NCI-H146 treated with DMSO at 0.1 percent for 48 hours (cell line): Measurements from ENCODE around the gene ASMTL.
"Not testable (repeated sequence)": the region's sequence is repeated elsewhere in the genome, so short reads cannot be mapped to it uniquely, and the experiment has no call there.

Experiments used
- DNase-seq: peaks from one replicate; lab custom pipeline; 2025; ENCODE audit not compliant: unreplicated experiment; lab: John Stamatoyannopoulos, UW

The ASMTL gene

DNA sequence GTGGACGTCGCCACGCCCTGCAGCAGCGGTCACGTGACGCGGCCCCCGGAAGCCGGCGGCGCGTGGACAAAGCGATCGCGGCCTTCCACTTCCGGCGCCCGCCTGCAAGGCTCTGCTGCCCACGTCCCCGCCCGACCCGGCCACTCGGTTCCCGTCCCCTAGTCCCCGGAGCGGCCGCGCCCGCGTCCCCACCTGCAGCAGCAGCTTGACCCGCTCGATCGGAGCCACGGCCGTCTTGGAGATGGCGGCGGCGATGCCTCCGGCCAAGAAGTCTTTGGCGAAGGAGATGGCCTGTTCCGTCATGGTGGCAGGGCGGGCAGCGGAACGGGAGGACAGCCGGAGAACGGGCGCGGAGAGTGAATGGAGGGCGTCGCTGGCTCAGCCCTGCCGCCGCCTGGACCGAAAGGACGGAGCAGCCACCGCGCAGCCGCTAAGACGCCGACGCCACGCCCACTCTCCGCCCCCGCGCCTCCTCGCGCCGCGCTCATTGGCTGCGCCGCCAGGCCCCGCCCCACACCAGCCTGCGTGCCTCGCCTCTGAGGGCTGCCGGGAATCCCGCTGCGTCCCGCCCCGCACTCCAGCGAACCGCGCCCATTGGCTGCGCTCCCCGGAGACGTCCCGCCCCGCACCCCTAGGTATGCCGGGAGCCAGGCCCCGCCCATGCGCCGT, 60.9 kb downstream of the ASMTL start, which contains the start of gene SLC25A6:
SLC25A6 (minus strand) TSS at position 407 of the 669 bp plus-strand sequence; CDS start at position 303, 104 bp downstream.
- DNase-seq = no peak

DNA sequence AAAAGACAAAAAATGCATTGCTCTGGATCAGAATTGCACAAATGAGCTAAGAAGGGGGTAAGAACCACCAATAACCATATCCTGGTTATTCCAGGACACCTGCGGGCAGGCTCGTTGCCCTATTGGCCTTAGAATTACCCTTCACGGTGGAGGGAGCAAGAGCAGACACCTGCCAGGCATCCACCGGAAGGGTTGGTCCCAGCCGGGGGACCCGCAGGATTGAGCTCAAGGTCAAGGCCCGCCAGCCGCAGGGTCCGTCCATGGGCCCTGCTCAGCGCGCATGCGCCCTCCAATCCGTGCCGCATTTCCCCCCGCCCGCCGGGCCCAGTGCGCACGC, 61.4 kb downstream of the ASMTL start:
- DNase-seq = no peak

DNA sequence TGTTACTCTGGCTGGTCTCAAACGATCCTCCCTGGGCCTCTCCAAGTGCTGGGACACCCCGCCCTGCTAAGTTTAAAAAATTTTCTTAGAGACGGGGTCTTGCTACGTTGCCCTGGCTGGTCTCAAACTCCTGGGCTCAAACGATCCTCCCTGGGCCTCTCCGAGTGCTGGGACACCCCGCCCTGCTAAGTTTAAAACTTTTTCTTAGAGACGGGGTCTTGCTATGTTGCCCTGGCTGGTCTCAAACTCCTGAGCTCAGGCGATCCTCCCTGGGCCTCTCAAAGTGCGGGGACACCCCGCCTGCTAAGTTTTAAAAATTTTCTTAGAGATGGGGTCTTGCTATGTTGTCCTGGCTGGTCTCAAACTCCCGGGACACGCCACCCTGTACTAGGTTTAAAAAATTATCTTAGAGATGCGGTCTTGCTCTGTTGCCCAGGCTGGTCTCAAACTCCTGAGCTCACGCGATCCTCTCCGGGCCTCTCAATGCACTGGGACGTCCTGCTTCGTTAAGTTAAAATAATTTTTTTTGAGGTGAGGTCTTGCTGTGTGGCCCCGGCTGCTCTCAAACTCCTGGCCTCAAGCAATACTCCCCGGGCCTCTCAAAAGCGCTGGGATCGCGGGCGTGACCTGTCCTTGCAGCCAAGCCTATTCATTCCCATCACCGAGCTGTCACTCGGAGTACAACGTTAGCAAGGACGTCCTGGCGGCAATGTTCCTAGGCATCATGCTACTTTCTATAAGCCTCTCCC, 61.9 kb downstream of the ASMTL start:
- DNase-seq = no peak

DNA sequence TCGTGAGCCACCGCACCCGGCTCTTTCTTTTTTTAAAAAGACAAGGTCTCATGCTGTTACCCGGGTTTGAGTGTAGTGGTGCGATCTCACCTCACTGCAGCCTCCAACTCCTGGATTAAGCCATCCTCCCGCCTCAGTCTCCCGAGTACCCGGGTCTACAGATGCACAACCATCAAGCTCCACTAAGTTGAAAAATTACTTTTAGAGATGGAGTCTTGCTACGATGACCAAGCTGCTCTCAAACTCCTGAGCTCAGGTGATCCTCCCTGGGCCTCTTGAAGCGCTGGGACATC, 62.8 kb downstream of the ASMTL start:
- DNase-seq = no peak

DNA sequence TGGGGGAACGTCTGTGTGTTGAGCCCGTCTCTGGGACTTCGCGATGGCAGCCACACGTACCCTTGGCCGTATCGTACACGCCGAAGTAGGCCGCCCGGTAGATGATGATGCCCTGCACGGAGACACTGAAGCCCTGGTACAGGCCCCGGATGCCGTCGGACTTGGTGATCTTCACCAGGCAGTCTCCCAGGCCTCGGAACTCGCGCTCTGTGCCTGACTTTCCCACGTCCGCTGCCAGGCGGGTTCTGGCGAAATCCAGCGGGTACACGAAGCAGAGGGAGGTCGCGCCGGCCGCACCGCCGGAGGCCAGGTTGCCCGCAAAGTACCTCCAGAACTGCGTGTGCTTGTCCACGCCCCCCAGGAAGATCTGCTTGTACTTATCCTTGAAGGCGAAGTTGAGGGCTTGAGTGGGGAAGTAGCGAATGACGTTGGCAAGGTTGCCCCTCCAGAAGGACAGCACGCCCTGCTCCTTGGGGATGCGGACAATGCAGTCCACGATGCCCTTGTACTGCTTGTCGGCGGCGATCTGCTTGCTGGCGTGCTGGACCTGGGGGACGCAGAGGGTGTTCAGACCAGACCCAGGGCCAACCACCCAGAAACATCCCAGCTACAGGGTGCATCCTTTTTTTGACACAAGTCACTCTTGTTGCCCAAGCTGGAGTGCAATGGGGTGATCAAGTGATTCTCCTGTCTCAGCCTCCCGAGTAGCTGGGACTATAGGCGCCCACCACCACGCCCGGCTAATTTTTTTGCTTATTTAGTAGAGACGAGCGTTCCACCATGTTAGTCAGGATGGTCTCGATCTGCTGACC, 63.3 kb downstream of the ASMTL start:
- DNase-seq = no peak

DNA sequence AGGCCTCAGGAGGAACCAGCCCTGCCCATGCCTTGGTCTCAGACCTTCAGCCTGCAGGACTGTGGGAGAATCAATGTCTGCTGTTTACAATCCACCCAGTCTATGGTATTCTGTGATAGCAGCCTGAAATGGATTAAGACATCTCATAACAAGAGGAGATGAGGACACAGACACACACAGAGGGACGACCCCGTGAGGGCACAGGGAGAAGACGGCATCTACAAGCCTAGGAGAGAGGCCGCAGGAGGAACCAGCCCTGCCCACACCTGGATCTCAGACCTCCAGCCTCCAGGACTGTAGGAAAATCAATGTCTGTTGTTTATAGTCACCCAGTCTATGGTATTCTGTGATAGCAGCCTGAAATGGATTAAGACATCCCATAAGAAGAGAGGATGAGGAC, 64.1 kb downstream of the ASMTL start:
- no peak for DNase-seq

DNA sequence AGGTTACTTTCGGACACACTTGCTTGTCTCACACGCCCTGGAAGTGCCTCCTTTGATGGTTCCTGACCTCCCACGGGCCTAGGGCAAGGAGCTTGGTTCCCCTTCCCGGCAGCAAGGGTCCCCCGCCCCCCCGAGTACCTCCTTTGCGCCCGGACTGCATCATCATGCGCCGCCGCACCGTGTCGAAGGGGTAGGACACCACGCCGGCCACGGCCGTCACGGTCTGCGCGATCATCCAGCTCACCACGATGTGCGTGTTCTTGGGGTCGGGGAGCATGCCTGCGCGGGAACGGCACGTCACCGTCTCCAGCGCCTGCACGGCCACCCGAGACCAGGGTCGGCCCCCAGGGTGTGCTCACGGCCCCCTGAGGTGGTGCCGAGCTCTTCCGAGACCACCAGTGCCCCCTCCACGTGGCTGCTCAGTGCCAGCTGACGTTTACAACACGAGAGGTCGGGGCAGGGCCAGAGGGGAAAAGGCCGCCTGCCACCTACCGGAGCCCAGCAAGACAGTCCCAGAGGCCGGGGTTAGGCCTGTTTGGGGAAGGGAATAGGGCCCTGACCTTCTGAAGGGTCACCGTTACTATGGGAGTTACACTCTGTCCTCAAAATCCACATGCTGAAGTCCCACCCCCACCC, 65.5 kb downstream of the ASMTL start:
- DNase-seq = no peak

DNA sequence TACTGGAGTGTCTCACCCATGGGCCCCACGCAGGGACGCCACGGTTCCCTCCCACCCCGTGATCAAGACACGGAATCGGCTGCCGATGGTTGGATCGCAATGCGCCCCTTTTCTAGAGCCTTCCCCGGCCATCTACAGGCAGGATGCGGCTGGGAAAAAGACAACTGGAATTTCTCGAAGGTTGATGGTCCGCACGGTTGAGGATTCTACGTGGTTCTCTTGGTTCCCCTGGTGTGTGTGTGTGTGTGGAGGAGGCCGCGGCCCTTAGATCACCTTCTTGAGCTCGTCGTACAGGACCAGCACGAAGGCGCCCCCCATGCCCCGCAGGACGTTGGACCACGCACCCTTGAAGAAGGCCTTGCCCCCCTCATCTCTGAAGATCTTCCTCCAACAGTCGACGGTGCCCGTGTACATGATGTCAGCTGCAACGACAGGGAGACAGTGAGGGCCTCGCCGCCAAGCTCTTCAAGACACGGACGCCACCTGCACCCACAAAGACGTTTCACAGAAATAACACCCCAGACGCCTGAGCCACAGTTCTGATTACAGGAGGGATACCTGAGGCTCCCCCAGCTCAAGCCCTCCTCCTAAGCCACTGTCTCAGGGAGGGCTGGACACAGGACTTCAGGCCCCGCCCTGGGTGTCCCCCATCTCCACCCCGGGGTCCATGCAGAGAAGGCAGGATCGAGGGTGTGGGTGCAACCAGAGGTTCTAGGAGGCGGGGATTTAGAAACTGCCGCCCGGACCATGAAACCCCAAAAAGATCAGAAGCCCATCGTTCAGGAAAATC, 66.2 kb downstream of the ASMTL start:
- no peak for DNase-seq

DNA sequence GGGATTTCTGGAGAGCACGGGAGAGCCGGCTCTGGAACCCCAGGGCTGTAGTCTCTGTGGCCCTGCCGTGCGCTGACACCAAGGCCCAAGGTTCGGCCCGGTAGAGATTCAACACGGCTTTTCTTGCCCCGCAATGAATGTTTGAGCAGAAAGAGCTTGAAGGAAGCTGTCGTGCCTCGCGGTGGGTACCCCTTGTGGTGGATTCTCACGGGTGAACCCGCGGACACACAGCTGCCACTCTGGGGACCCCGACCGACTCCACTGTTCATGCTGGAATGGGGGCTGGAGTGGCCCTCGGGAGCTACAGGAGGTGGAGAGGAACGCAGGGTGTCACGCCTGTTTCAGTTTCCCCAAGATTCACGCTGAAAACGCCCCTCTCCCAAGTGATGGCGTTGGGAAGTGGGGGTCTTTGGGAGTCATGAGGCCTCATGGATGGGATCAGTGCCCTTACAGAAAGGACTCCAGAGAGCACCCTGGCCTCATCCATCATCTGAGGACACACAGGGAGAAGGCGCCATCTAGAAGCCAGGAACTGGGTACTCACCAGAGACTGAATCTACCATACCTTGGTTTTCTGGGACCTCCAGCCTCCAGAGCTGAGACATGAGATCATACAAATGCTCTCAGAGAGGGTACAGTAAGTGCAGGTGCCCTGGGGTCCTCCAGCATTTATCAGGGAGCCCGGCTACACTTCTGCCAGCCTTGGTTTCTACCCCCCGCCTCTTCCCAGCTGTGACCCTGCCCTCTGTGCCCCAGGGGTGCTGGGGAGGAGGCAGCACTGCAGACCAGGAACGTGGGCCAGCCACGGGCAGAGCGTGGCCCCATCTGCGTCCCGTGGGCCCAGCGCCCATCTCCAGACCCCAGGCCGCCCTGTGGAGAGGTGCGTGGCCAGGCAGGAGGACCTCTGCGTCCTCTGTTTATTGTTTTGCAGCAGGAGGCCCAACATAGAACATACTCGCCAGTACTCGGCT, 67.2 kb downstream of the ASMTL start:
- no peak for DNase-seq

DNA sequence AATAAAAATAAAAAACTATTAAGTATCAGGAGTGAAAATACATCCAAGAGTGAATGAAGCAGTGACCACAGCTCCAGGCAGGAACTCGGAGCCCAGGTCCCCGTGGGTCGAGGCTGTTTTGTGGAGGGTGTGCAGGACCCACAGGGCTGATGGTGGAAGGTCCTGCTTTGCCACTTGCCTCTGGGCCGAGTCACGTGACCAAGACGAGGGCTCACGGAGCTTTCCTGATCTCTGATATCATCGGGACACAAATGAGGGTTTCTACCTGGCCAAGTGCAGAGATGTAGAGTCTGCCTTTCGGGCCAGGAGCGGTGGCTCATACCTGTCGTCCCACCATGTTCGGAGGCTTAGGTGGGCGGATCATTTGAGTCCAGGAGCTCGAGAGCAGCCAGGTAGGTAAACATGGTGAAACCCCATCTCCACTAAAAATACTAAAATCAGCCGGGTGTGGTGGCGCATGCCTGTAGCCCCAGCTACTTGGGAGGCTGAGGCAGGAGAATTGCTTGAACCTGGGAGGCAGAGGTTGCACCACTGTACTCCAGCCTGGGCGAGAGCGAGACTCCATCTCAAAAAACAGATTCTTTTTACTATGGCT, 68.0 kb downstream of the ASMTL start:
- DNase-seq = no peak

DNA sequence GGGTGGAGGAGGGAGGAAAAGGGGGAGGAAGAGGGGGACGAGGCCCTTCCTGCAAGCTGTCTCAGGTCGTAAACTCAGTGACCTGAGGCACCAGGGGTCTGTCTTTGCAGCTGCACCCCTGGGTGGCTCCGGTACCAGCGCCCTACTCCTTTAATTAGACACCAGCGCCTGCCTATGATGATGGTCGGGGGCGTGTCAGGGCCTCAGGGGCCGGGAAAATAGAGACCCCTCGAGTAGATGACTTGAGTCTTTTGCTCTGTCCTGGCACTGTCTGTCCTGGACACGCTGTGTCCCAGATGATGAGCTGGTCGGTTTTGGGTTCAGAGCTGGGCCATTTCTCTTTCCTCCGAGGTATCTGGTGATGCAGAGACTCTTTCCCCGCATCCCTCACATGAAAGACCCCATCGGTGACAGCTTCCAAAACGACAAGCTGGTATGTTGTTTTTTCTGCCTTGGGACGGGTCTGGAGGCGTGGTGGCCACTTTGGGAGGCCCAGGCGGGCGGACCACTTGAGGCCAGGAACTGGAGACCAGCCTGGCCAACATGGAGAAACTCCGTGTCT, 72.0 kb downstream of the ASMTL start:
- DNase-seq = no peak

DNA sequence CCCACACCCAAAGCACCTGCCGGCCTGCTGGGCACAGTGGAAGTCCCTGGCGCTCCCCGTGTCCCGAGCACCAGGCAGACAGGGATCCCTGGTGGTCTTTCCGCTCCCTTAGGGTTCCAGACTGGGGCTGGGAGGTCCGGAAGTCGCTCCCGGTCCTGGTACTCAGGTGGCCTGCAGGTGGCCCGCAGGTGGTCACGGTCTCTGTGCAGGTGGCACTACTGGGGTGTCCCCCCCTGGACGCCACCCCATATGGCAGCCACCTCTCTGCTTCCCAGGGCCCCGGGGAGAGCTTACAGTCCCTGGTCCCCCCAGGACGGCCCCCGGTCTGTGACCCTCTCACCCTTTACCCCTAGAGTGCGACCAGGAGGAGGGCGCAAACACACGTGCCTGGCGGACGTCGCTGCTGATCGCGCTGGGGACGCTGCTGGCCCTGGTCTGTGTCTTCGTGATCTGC, 74.4 kb downstream of the ASMTL start:
- no peak for DNase-seq

DNA sequence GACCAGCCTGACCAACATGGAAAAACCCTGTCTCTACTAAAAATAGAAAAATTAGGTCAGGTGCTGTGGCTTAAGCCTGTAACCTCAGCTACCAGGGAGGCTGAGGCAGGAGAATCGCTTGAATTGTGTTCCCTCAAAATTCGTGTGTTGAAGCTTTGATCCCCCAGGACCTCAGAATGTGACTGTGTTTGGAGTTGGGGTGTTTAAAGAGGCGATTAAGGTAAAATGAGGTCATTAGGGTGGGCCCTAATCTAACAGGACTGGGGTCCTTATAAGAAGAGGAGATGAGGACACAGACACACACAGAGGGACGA, 84.4 kb downstream of the ASMTL start:
- no peak for DNase-seq

DNA sequence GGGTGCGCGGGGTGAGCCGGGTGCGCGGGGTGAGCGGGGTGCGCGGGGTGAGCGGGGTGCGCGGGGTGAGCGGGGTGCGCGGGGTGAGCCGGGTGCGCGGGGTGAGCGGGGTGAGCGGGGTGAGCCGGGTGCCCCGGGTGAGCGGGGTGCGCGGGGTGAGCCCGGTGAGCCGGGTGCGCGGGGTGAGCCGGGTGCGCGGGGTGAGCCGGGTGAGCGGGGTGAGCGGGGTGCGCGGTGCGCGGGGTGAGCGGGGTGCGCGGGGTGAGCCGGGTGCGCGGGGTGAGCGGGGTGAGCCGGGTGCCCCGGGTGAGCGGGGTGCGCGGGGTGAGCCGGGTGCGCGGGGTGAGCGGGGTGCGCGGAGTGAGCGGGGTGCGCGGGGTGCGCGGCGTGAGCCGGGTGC, 86.3 kb downstream of the ASMTL start:
- not testable (repeated sequence) for DNase-seq

DNA sequence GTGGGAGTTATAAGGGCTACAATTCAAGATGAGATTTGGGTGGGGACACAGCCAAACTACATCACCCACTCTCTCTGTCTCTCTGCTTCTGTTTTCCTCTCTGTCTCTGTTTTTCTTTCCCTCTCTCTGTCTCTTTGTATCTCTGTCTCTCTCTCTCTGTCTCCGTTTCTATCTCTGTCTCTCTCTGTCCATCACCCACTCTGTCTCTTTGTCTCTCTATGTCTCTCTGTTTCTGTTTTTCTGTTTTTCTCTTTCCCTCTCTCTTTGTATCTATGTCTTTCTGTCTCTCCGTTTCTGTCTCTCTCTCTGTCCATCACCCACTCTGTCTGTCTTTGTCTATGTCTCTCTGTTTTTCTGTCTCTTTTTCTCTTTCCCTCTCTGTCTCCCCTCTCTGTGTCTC, 90.8 kb downstream of the ASMTL start:
- DNase-seq = no peak

DNA sequence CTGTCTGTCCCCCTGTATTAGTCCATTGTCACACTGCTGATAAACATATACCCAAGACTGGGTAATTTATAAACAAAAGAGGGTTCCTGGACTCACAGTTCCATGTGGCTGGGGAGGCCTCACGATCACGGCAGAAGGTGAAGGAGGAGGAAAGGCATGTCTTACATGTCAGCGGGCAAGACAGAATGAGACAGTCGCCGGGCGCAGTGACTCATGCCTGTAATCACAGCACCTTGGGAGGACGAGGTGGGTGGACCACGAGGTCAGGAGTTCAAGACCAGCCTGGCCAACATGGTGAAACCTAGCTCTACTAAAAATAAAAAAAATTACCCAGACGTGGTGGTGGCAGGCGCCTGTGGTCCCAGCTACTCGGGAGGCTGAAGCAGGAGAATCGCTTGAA, 91.4 kb downstream of the ASMTL start:
- no peak for DNase-seq

DNA sequence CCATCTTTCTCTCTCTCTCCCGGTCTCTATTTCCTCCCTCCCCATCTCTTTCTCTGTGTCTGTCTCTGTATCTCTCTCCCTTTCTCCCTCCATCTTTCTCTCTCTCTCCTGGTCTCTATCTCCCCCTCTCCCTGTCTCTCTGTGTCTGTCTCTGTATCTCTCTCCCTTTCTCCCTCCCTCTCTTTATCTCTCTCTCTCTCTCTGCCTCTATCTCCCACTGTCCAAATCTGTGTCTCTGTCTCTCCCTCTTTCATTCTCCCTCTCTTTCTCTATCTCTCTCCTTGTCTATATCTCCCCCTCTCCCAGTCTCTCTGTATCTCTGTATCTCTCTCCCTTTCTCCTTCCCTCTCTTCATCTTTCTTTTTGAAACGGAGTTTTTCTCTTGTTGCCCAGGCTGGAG, 92.5 kb downstream of the ASMTL start:
- no peak for DNase-seq

DNA sequence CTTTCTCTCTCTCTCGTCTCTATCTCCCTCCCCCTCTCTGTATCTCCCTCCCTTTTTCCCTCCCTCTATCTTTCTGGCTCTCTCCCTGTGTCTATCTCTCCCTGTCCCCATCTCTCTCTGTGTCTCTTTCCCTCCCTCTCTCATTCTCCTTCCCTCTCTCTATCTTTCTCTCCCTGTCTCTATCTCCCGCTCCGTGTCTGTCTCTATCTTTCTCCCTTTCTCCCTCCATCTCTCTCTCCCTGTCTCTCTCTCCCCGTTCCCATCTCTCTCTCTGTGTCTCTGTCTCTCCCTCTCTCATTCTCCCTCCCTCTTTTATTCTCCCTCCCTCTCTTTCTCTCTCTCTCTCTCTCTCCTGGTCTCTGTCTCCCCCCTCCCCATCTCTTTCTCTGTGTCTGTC, 93.2 kb downstream of the ASMTL start:
- DNase-seq = no peak

DNA sequence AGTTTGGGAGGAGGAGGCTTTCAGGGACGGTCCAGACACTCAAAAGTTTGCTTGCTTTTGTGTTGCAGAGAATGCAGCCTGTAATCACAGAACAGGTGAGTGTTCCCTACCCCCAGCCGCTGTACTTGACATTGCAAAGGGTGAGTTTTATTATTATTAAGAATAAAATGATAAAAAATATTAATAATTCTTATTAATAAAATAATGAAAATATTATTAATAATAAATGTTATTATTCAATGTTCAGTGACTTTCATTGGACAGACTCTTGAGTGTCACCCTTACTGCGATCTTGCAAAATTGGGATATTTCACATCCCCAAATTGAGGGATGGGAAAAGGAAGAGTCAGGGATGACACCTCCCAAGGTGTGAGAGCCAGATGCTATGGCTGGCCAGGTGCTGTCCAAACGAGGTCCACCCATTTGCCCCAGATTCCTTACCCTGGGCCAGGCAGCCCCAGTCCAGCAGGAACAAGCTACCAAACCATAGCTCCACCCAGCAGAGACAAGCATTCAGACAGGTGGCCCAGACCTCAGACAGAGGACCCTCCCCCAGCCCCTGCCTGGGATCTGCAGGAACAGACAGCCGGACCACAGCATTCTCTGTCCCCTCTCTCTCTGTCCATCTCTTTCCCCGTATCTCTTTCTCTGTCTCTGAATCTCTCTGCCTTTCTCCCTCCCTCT, 93.8 kb downstream of the ASMTL start:
- DNase-seq = no peak
